Hindlimb muscle (tissue), 1 donor: ENCODE results near the gene THADA. TPM values are rescaled to one million over a fixed set of nuclear protein-coding genes. Genes with fewer than 3 reads are reported as not detected.
"Not testable (repeated sequence)": the region's sequence is repeated elsewhere in the genome, so short reads cannot be mapped to it uniquely, and the experiment has no call there.

Experiments
- DNase-seq: peaks from one replicate; pipeline ENCODE4 v3.0.0-alpha.2; 2013
- polyA plus RNA-seq: library from polyadenylated mRNA; unstranded; fragments of 120-200 nt; gene quantifications from one replicate; pipeline ENCODE4 v1.2.1, GENCODE V29; 2013; ENCODE audit not compliant: insufficient read length

Gene THADA, protein sequence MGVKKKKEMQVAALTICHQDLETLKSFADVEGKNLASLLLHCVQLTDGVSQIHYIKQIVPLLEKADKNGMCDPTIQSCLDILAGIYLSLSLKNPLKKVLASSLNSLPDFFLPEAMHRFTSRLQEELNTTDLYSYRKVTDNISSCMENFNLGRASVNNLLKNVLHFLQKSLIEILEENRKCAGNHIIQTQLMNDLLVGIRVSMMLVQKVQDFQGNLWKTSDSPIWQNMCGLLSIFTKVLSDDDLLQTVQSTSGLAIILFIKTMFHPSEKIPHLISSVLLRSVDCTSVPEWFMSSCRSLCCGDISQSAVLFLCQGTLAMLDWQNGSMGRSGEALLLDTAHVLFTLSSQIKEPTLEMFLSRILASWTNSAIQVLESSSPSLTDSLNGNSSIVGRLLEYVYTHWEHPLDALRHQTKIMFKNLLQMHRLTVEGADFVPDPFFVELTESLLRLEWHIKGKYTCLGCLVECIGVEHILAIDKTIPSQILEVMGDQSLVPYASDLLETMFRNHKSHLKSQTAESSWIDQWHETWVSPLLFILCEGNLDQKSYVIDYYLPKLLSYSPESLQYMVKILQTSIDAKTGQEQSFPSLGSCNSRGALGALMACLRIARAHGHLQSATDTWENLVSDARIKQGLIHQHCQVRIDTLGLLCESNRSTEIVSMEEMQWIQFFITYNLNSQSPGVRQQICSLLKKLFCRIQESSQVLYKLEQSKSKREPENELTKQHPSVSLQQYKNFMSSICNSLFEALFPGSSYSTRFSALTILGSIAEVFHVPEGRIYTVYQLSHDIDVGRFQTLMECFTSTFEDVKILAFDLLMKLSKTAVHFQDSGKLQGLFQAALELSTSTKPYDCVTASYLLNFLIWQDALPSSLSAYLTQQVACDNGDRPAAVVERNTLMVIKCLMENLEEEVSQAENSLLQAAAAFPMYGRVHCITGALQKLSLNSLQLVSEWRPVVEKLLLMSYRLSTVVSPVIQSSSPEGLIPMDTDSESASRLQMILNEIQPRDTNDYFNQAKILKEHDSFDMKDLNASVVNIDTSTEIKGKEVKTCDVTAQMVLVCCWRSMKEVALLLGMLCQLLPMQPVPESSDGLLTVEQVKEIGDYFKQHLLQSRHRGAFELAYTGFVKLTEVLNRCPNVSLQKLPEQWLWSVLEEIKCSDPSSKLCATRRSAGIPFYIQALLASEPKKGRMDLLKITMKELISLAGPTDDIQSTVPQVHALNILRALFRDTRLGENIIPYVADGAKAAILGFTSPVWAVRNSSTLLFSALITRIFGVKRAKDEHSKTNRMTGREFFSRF (N-terminal part only)
- 22.3 TPM for polyA plus RNA-seq

DNA sequence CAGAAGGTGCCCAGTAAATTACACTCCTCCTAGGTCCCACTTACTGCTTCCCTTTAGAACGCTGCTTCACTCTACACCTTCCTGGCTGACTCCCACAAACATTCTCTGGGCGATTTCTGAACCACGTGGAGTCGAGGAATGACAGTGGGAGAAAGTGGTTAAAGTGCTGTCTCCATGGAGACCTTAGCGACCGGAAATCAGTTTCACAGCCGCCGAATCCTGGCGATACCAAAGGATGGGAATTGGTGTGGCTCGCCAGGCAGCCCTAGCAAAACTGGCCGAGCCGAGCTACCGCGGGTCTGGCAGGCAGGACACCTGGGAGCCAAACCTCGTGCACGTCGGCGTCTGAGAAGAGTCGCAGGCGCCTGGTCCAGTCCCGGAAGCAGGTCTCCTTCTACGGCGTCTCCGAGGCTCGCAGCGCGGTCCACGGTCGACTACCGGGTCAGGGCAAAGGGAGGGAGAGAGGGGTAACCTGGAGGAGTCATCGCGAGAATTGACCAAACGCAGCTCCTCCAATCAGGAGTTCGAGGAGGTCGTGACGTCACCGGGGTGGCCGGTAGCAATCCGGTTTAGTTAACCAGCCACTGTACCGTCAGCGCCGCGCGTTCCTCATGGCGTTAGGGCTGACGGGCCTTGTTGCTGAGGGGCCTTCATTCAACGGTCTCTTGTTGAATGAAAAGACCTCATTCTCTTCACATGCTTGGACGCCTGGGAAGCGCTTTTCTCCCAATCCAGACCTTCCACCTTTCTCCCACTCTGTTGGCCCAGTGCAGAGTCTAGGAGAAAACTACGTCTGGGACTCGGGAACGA is at the start of gene THADA:
Gene THADA (minus strand): TSS at position 436 of the 810 bp plus-strand sequence. CDS start 3,646 bp downstream, outside the sequence.
- peak; percentile 99 for DNase-seq

DNA sequence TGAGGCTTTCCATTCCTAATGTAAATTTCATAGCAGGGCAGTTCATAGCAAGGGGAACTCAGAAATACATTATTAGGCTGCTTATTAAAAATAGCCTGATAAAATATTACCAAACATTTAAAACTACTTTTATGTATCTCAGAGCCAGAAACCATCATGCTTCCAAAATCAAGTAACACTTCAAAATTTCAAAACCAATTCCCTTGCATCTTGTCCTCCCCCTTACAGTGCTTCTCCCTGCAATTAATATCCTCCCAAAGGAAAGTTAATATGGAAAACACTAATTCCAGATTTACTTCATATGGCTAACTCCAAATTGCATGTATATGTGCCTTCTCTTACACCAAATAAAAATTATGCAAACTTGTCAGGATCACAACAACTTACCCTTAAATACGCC is 47.8 kb upstream of the THADA start:
- DNase-seq = no peak

DNA sequence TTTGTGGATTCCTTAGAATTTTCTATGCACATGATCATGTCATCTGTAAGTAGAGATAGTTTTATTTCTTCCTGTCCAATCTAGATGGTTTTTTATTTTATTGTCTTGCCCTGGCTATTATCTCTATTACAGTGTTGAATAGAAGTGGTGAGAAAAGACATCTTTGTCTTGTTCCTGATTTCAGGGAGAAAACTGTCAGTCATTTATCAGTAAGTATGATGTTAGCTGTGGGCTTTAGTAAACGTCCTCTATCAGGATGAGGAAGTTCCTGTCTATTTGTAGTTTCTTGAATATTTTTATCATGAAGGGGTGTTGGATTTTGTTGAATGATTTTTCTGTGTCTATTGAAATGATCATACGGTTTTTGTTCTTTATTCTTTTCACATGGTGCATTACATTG is 46.5 kb upstream of the THADA start:
- no peak for DNase-seq

DNA sequence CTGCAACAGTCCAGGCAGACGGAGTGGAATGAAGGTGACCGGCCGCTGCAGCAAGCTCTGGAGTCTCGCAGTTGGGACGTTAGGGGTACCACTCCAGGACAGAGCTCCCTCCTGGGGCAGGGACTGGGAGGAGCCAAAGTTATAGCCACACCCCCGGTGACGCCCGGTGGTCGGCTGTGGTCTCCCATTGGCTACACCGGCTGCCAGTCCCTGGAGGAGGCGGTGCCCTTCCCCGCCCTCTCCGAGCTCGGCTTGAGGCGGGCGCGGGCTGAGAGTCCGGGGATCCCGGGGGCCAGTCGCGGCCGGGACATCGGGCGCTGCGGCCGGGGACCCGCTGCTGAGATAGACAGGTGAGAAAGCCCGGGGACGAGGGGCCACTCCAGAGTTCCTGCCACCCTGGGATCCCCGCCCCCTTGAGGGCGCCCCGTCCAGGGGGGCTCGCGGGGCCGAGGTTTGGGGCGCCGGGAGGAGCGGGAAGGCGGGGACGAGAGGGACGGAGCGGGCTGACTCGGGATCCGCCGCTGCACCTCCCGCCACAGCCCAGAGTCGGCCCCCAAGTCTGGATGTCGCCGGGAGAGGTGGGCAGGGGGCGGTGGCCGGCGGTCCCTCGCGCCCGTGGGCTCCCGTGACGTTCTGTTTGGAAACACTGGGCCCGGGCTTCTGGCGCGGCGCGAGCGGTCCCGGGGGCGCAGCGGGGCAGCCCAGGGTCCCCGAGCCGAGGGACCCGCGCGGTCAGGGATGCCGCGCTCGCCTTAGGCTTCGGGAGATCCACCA is 41.4 kb upstream of the THADA start, which contains the start of gene PLEKHH2:
Gene PLEKHH2 (plus strand): TSS at position 231 of the 774 bp plus-strand sequence. CDS start 7,414 bp downstream, outside the sequence.
- peak; percentile 90 for DNase-seq

DNA sequence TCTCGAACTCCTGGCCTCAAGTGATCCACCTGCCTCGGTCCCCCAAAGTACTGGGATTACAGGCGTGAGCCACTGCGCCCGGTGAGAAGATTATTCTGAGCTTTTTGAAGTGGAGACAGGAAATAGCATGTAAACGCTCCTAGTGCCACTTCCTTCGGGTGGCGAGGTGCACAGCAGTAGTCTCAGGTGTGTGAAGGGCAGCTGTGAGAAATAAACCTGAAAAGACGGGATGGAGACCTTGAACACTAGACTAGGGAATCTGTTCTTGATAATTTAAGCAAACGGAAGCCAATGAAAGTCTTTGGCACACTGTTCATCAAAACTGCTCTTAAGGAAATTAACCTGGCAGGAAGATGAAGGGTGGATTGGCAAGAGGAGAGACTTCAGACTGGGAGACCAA is 40.8 kb upstream of the THADA start:
- DNase-seq = no peak

DNA sequence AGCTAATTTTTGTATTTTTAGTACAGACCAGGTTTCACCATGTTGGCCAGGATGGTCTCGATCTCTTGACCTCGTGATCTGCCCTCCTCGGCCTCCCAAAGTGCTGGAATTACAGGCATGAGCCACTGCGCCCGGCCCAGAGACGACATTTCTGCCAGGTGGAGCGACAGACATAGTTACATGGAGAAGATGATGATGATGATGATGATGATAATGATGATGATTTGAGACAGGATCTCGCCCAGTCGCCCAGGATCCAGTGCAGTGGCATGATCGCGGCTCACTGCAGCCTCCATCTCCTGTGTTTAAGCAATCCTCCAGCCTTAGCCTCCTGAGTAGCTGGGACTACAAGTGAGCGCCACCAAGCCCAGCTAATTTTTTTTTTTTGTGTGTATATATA is 40.3 kb upstream of the THADA start:
- not testable (repeated sequence) for DNase-seq

DNA sequence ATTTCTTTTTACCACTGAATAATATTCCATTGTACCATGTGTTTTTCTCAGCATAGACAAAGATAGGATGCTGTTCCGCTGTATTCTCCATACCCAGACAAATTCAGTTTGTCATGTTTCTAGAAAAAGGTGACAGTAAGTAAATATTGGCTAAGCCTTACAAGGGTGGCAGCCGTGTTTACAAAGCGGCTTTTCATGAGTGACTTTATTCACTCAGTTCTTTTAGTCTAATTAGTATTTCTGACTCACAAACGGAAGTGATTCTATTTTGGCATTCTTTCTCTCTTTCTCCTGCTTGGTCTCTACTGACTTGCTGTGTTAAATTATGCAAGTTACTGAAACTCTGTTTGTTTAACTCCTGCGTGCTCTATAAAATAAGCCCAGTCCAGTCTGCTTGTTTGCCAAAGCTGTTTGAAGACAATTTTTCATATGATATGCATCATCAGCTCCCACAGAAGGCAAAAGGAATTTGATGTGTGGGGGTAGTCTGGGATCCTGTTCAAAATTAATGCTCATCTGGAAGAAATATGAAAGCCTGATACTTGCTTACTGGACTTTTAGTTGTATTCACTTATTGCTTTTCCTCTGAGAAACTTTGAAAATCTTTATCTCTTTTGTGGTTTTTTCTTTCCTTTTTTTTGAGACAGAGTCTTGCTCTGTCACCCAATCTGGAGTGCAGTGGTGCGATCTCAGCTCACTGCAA is 38.9 kb upstream of the THADA start:
- peak; percentile 48 for DNase-seq

DNA sequence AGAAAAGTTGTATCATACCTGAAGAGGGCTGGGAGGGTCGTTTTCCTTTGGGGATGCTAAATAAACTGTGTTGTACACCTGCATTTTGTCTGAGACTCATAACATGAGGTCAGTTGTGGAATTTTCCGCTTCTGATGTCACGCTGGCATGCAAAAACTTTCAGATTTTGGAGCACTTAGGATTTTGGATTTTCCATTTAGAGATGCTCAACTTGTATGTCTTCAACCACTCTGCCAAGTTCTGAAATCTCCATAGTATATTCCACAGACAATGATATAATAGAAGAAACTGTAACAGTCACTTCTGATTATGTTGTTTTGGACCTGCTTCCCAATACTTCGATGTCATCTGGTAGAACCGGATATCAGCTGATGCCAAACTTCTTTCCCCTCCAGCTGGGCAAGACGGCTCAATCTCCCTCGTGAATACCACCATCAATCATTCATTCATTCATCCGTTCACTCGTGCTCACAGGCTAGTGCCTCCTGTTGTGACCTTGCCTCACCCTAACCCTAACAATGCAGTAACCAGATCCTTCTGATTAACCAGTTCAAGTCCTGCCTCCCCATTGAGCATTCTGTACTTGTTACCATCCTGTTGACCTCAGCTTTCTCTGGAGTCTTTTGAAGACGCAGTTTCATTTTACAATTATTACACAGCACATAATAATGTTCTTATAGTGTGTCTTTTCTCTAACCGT is 35.9 kb upstream of the THADA start:
- DNase-seq = no peak

DNA sequence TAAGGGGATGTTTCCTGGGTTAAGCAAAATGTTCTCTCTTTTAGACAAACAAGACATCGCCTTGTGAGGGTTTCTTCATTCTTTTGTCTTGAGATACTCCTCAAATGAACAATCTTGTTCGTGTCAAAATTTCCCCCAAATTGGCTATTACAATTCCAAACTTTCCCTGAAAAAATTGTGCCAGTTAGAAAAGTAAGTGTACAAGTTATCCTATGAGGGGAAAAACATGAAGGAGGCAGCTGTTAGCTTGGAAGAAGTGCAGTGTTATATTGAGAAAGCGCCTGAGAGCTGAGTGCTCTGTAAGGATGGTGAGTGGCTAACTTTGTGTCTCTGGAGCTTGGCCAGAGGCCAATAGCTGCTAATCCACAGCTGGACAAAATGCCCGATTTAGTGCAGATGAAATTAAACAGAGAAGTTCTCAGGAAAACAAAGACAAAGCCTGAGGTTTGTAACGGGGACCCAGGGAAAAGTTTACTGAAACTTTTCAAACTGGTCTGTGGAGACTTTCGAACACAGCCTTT is 27.2 kb upstream of the THADA start:
- no peak for DNase-seq

DNA sequence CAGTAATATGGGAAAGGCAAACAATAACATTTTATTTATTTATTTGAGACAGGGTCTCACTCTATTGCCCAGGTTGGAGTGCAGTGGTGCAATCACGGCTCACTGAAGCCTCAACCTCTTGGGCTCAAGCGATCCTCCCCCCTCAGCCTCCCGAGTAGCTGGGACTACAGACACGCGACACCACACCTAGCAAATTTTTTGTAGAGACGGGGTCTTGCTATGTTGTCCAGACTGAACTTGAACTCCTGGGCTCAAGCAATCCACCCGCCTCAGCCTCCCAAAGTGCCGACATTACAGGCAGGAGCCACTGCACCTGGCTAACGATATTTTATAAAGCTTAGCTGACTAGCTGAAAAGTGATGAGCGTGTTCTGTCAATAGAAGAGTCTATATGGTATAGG is 23.7 kb upstream of the THADA start:
- no peak for DNase-seq

DNA sequence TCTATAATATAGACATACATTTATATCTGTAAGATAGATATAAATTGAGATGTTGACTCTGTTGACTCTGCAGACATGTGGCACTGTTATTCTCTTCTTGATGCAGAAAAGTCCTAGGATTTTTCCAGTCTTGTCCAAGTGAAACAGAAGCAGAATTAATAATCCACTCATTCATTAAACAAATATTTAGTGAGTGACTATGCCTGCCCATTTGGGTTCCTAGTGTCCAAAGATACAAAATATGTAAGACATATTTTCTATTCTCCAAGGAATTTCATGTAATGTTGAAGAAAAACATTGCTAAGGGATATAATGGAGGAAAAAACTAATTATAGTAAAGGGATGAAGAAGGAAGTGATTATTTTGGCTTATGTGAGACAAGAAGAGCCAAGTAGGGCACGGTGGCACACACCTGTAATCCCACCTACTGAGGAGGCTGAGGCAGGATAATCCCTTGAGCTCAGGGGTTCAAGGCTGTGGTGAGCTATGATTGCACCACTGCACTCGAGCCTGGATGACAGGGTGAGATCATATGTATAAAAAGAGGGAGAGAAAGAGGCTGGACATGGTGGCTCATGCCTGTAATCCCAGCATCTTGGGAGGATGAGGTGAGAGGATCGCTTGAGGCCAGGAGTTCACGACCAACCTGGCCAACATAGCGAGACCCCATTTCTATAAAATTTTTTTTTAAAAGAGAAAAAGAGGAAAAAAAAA is 21.3 kb upstream of the THADA start:
- no peak for DNase-seq

DNA sequence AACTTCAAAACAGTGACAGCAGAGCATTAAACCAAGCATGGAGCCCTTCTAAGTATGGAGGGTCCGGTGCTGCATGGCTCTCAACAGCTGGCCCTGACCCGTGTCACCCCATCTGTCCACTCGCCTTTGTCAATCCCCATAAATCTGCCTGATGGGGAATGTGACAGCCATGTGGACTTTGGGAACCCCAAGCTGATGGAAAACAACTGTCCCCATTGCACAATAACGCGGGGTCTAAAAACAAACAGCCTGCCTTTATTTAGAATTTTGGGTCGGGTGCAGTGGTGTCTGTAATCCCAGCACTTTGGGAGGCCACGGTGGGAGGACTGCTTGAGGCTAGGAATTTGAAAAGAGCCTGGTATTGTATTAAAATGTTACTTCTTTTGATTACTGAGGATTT is 17.1 kb upstream of the THADA start:
- no peak for DNase-seq

DNA sequence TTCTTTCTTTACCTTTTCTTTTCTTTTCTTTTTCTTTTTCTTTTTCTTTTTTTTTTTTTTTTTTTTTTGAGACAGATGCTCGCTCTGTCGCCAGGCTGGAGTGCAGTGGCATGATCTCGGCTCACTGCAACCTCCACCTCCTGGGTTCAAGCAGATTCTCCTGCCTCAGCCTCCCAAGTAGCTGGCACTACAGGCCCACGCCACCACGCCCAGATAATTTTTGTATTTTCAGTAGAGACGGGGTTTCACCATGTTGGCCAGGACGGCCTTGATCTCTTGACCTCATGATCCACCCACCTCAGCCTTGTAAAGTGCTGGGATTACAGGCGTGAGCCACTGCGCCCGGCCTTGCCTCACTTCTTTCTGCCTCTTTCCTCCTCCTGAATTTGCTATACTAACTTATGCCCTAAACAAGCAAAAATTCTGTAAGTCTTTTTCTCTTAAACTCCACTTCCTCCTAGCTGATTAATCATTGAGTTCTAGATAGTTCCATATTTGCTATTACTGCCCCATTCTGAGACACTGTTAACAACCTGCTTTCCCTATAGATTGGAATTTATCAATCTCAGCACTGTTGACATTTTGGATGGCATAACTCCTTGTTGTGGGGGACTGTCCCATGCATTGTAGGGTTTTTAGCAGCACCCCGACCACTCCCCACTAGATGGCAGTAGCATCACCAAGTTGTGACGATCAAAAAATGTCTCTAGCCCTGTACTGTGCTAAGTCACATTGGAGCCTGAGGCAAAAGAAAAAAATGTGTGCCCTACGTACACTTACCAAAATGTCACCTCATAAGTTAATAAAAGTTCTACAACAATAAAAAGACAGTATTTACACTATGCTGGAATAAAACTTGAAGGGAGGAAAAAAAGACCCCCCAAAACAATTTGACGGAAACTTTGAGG is 16.4 kb upstream of the THADA start:
- DNase-seq = peak; percentile 80

DNA sequence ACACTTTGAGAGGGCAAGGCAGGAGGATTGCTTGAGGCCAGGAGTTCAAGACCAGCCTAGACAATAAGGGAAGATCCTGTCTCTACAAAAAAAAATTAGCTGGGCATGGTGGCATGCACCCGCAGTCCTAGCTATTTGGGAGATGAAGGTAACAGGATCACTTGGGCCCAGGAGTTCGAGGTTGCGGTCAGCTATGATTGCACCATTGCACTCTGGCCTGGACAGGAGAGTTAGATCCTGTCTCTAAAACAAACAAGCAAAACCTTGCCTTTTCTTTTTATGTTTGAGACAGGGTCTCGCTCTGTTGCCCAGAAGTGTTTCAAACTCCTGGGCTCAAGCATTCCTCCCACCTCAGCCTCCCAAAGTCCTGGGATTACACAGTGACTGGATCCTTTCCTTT is 14.5 kb upstream of the THADA start:
- no peak for DNase-seq

DNA sequence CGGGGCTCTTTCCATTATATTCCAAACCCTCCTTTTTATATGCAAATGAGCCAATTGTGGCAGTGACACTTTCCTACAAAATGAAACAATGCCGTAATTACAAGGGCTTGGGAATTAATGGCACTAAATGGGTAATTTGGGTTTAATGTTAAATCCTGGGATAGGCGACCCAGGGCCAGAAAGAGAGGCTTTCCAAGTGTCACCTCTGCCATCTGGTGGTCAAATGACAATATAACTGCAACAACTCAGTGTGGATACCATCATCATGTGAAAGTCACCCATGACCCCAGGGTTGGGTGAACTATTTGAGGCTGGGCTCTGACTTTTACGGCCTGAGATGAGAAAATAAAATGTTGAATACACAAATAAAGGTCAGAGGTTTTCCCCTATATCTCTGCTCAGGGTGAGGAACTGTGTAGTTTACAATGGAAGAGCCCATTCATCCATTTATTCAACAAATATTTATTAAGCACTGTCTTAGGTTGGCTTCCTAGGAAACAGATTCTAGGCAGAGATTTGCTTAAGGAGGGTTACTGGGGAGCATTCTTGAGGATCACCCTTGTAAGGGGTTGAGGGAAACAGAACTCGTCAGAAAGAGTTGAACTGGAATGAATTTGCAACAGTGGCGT is 13.6 kb upstream of the THADA start:
- peak; percentile 38 for DNase-seq

DNA sequence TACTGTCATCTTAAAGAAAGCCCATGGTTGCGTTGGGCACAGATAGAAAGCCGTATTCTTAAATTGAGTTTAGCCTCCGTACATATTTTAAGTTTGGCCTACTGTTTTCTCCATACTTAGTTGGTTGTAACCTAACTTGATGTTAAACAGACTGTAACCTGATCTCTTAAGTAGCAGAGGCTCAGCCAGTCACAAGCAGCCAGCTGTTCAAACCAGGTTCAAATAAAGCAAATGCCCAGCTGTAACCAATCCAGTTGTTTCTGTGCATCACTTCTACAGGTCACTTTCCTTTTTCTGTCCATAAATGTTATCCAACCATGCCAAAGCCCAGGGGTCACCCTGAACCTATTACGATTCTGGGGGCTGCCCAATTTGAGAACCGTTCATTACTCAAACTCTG is 10.0 kb upstream of the THADA start:
- no peak for DNase-seq

DNA sequence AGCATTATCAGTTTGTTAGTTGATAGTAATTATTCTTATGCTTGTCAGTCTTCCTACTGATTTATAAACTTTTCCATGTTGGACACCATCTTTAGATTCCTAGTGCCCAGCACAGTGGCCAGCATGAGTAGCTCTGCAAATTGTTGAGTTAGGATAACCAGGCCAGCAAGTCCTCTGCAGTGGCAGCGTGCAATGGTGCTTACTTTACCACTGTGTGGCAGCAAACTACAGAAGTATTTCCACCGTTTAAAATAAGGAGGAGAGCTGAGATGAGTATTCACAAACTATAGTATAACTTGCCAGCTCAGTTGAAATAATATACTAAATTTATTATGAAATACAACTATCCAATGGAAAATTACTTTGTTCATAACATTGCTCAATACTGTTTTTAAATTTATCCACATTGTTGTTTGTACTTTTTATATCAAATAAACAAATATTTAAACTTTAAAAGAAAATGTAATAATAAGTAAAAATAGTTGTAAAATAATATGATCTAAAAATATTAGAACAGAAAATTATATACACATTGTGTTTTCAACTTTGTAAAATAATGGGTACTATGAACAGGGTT is 9.3 kb upstream of the THADA start:
- peak; percentile 23 for DNase-seq
